RWPE1 (cell line): ENCODE results near the gene GNB1.

ENCODE experiments used
- CTCF ChIA-PET: fragments of 350-600 bp; sonication (Branson Sonifier 250); formaldehyde crosslinking; extraction: SDS; loops from one replicate; lab custom pipeline; 2021; lab: Yijun Ruan, JAX
- POLR2A ChIA-PET: fragments of 400-600 bp; formaldehyde crosslinking; extraction: SDS; loops from one replicate; lab custom pipeline; 2020; ENCODE audit warnings: antibody characterized with exemption; ENCODE audit not compliant: low non-redundant PET; lab: Yijun Ruan, JAX
- DNase-seq: peaks from one replicate; pipeline ENCODE4 v3.0.0; 2012; ENCODE audit warnings: low spot score
- H3K27ac ChIP-seq: fragments of 450-650 bp; 2 replicates; pipeline ENCODE4 v1.5.1; 2017
- TF ChIP-seq, protein P1 (sequence below): fragments of 450-650 bp; conservative IDR thresholded peaks from 2 replicates; pipeline ENCODE4 v1.5.1; 2017; ENCODE audit warnings: low read depth, mild to moderate bottlenecking

The GNB1 gene

DNA sequence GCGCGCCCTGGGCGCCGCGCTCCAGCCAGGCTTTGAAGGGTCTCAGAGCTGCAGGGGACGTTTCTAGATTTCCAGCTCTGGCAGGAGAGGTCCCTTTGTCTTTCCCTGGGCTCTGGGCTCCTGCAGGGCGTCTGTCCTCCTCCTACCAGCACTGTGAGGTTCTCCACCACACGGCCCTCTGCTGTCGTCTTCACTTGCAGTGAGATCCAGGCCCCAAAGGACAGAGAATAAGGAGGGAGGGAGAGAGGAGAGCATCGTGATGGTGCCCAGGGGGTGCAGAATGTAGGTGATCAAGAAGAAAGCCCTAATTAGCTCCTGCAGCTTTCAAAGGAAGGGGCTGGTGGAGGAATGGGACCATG is 4.2 kb upstream of the GNB1 start:
- DNase-seq = no peak
- TF ChIP-seq, protein P1, sequence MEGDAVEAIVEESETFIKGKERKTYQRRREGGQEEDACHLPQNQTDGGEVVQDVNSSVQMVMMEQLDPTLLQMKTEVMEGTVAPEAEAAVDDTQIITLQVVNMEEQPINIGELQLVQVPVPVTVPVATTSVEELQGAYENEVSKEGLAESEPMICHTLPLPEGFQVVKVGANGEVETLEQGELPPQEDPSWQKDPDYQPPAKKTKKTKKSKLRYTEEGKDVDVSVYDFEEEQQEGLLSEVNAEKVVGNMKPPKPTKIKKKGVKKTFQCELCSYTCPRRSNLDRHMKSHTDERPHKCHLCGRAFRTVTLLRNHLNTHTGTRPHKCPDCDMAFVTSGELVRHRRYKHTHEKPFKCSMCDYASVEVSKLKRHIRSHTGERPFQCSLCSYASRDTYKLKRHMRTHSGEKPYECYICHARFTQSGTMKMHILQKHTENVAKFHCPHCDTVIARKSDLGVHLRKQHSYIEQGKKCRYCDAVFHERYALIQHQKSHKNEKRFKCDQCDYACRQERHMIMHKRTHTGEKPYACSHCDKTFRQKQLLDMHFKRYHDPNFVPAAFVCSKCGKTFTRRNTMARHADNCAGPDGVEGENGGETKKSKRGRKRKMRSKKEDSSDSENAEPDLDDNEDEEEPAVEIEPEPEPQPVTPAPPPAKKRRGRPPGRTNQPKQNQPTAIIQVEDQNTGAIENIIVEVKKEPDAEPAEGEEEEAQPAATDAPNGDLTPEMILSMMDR = no peak
- CTCF ChIA-PET = interaction anchor here (1.4 to 1.9 kb wide), 2 partner anchors 11 to 14 kb away, joined by 3 to 18 read pairs; no protein-coding TSS in a partner anchor
- POLR2A ChIA-PET = no interaction called here
- peak overlapping the region; percentile 93 for H3K27ac ChIP-seq

DNA sequence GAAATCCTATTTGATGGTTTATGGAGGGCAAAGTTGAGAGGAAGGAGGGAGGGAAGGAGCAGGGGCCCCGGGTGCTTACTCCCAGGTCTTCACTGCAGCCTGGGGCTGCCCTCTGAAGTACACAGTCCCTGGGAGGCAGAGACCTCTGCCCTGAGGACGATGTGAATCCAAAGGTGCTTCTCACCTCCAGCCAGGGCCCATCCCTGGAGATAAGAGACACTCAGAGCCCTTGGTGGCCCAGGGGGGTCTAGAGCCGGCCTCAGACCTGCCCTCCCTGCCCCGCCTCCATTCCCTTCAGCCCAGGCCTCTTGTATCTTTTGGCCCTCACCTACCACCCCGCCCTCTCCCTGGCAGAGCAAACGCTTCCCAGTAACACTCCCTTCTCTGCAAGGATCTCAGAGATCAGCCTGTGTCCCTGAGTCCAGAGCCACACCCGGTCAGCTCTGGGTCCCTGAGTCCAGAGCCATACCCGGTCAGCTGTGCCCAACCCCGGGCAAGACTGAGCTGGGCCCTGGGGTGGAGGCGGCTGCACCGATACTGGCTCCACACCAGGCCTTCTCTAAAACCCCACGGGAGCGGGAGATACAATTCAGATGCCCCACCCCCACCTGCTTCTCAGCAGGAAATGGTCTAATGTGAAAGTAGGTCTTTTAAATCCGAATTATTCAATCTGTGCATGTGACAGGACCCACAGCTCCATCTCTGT is 3.6 kb upstream of the GNB1 start:
- POLR2A ChIA-PET = no interaction called here
- CTCF ChIA-PET = interaction anchor here (1.4 to 1.9 kb wide), 2 partner anchors 11 to 14 kb away, joined by 3 to 18 read pairs; no protein-coding TSS in a partner anchor
- peak overlapping the region; percentile 93 for H3K27ac ChIP-seq
- no peak for DNase-seq
- TF ChIP-seq, protein P1 = no peak

DNA sequence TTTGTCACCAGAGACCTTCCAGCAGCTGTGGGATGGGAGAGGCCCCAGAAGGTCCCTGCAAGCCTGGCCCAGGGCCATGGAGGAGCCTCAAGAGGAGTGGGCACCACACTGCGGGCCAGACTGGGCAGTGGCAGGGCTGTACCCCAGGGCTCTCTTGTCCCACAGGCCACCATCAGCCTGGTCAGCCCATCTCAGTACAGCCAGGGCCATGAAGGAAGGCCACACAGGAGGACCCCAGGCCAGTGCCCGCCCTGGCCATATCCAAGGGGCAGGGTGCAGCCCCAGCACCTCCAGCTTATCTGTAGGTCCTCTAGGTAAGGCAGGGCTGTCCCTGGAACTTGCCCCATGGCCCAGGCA is 3.1 kb upstream of the GNB1 start:
- POLR2A ChIA-PET = no interaction called here
- CTCF ChIA-PET = interaction anchor here (1.4 to 1.9 kb wide), 2 partner anchors 12 to 15 kb away, joined by 3 to 18 read pairs; no protein-coding TSS in a partner anchor
- TF ChIP-seq, protein P1 = no peak
- DNase-seq = no peak
- H3K27ac ChIP-seq = peak overlapping the region; percentile 93

DNA sequence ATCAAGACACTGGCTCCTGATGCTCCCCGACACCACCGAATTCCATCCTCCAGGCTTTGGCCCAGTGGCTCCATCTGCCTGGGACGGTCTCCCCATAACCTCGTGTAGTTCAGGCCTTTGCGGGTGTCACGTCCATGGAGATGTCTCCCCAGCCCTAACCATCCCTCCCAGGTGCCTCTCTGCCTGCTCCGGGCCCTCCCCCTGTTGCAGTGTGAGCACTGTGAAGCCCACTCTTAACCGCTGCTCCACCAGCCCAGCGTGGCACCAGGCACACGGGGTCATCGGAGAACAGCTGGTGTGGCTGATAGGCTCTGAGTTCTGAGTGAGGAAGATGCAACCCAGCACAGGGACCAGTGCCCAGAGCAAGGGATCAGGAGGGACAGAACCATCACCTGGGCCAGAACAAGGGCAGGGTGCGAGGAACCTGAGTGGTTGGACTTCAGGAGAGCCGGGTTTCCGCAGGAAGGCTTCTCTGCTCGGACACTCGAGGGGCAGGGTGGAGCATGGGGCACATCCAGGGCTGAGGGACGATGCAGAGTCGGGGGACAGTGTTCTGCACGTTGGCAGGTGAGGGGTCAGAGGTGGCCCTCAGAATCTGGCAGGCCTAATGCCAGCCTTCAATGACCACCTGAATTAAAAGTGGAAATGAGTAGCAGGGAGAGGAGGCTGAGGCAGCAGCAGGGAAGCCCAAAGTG is 2.6 kb upstream of the GNB1 start:
- CTCF ChIA-PET = interaction anchor here (1.9 kb wide), 1 partner anchor 12 kb away, joined by 18 read pairs; no protein-coding TSS in a partner anchor
- H3K27ac ChIP-seq = peak overlapping the region; percentile 93
- POLR2A ChIA-PET = no interaction called here
- no peak for DNase-seq
- TF ChIP-seq, protein P1 = no peak

DNA sequence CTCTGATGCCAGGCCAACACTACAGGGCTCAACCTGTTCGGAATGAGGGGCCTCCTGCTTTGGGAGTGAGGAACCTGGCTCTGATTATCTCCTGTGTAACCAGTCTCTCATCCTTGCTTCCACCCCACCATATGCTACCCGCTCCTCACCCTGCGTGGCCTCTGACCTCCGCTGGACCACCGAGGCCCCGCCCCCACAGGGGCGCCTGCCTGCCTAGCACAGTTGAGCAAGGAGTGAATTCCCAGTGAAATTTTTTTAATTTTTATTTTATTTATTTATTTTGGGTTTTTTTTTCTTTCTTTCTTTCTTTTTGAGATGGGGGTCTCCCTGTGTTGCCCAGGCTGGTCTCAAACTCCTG is 1.9 kb upstream of the GNB1 start:
- CTCF ChIA-PET = interaction anchor here (0.5 kb wide), 1 partner anchor 113 kb away, joined by 3 read pairs; no protein-coding TSS in a partner anchor
- peak overlapping the region; percentile 93 for H3K27ac ChIP-seq
- TF ChIP-seq, protein P1 = no peak
- DNase-seq = no peak
- POLR2A ChIA-PET = no interaction called here

DNA sequence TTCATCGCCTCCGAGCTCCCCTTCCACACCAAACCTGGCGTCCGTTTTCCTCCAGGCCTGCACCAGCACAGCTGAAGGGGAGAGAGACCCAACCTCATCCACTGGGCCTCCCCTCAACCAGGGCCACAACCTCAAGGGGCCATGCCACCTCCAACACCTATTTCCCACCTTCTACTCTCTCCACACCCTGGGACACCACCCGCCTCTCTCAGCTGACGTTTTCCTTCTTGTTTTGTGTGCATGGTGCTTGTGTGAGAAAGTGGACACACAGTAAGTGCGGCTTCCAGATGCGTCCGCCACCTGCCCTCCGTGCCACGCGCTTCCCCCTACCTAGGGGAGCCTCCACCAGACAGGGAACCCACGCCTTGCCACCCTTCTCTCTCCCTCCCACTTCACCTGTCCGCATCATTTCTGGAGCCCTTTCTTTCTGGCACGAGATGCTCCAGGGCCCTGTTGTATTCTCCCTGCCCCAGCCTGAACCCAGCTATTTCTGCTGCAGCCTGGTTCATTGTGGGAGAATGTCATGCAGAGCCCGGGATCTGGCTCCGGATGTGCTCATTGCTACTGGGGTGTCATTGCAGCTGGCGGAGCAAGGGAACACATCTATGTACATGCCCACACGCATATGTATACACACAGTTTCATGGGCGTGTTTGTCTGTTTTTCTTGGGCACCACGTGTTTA is 1.3 kb upstream of the GNB1 start:
- POLR2A ChIA-PET = interaction anchor here (1.1 kb wide), 1 partner anchor 15 kb away, joined by 3 read pairs; no protein-coding TSS in a partner anchor

More for the DNA sequence above, 1.3 kb upstream of the GNB1 start:
- peak; percentile 30 for DNase-seq
- H3K27ac ChIP-seq = peak overlapping the region; percentile 93
- TF ChIP-seq, protein P1 = no peak
- CTCF ChIA-PET = interaction anchor here (0.5 to 1.3 kb wide), 2 partner anchors 16 to 113 kb away, joined by 3 to 5 read pairs; no protein-coding TSS in a partner anchor
